OCI-LY7 (cell line): Measurements from ENCODE around the gene COL4A4. TPM values are rescaled to one million over a fixed set of nuclear protein-coding genes. Genes with fewer than 3 reads are reported as not detected.
"Not testable (repeated sequence)": the region's sequence is repeated elsewhere in the genome, so short reads cannot be mapped to it uniquely, and the experiment has no call there.

Experiments used
- BruUV-seq: library from RNA; stranded (reverse); fragments of 400-500 nt; replicated peaks from 2 replicates; lab custom pipeline; 2021; lab: Mats Ljungman, UMichigan
- CTCF ChIA-PET: fragments of 300-600 bp; sonication (Branson Sonifier 250); formaldehyde crosslinking; loops from one replicate; lab custom pipeline; 2022; ENCODE audit warnings: antibody characterized with exemption; ENCODE audit not compliant: unreplicated experiment; lab: Charles Lee
- POLR2A ChIA-PET: fragments of 300-600 bp; sonication (Branson Sonifier 250); formaldehyde crosslinking; loops from one replicate; lab custom pipeline; 2022; ENCODE audit warnings: antibody characterized with exemption; lab: Charles Lee
- DNase-seq: peaks from one replicate; pipeline ENCODE4 v3.0.0-alpha.2; 2015; ENCODE audit warnings: low spot score
- H2AFZ ChIP-seq: fragments of 200-600 bp; sonication (generic), shearing (Covaris generic); 2 replicates; pipeline ENCODE4 v1.6.1; 2014; ENCODE audit warnings: mild to moderate bottlenecking, antibody characterized with exemption, low read length, moderate library complexity
- H3K27ac ChIP-seq: fragments of 200-600 bp; sonication (generic); 2 replicates; pipeline ENCODE4 v1.5.1; 2014; ENCODE audit warnings: mixed run types, low read depth, mild to moderate bottlenecking, moderate library complexity, low read length, inconsistent platforms; ENCODE audit not compliant: poor library complexity, severe bottlenecking
- H3K36me3 ChIP-seq: fragments of 200-600 bp; sonication (generic); 2 replicates; pipeline ENCODE4 v1.6.1; 2014; ENCODE audit warnings: mild to moderate bottlenecking, antibody characterized with exemption, low read length, moderate library complexity, mixed read lengths; ENCODE audit not compliant: insufficient read depth
- H3K4me1 ChIP-seq: fragments of 200-600 bp; sonication (generic); 2 replicates; pipeline ENCODE4 v1.5.1; 2014; ENCODE audit warnings: mild to moderate bottlenecking, low read length; ENCODE audit not compliant: insufficient read depth, poor library complexity, severe bottlenecking
- H3K4me2 ChIP-seq: fragments of 200-600 bp; sonication (generic); 2 replicates; pipeline ENCODE4 v1.6.1; 2014; ENCODE audit warnings: mild to moderate bottlenecking, low read length
- H3K4me3 ChIP-seq: fragments of 200-600 bp; sonication (generic); 2 replicates; pipeline ENCODE4 v1.5.1; 2014; ENCODE audit warnings: mild to moderate bottlenecking, low read depth, low read length; ENCODE audit not compliant: poor library complexity, severe bottlenecking
- H3K79me2 ChIP-seq: fragments of 200-600 bp; sonication (generic); 2 replicates; pipeline ENCODE4 v1.6.1; 2016; ENCODE audit warnings: low read depth, mild to moderate bottlenecking, low read length, moderate library complexity, mixed read lengths; ENCODE audit not compliant: insufficient read depth
- H3K9me2 ChIP-seq: fragments of 200-600 bp; sonication (generic); 2 replicates; pipeline ENCODE4 v1.6.1; 2016; ENCODE audit warnings: mild to moderate bottlenecking, low read length, mixed read lengths; ENCODE audit not compliant: insufficient read depth
- H3K9me3 ChIP-seq: fragments of 200-600 bp; sonication (generic); 2 replicates; pipeline ENCODE4 v1.6.1; 2014; ENCODE audit warnings: mild to moderate bottlenecking, mixed run types, low read length, mixed read lengths
- H4K20me1 ChIP-seq: fragments of 200-600 bp; sonication (generic); 2 replicates; pipeline ENCODE4 v1.6.1; 2014; ENCODE audit warnings: mild to moderate bottlenecking, antibody characterized with exemption, low read length, moderate library complexity, mixed read lengths; ENCODE audit not compliant: insufficient read depth
- CTCF ChIP-seq: fragments of 200-600 bp; sonication (generic); conservative IDR thresholded peaks from 2 replicates; pipeline ENCODE4 v1.5.1; 2014; ENCODE audit warnings: mild to moderate bottlenecking, antibody characterized with exemption, low read length, moderate library complexity, mixed read lengths
- EZH2phosphoT487 ChIP-seq: fragments of 200-600 bp; sonication (generic); IDR thresholded peaks from 2 replicates; pipeline ENCODE4 v1.6.1; 2018; ENCODE audit warnings: low read depth, borderline replicate concordance, mild to moderate bottlenecking, mixed run types, antibody characterized with exemption, low read length, moderate library complexity, mixed read lengths
- intact Hi-C: fragments of 100-400 bp; cut with micrococcal nuclease; formaldehyde crosslinking; loops from one replicate; pipeline ENCODE4 v1.10.0; 2022; ENCODE audit not compliant: unreplicated experiment
- total RNA-seq, 2 experiments: library from RNA; depleted of rRNA in 1 of 2; stranded (reverse); fragments of >200 nt in 1 of 2; shearing (Covaris generic) in 1 of 2; gene quantifications; 2 replicates each; pipeline ENCODE4 v1.2.3, GENCODE V29; 2014 to 2022

Gene COL4A4
- total RNA-seq, 2 experiments from 2014 or later, result 0.16 to 7.0 TPM

- Histone ChIP-seq H3K4me3 (no peak overlapping the region), H3K9me2 (no peaks in the 10 kb centered on the region), H3K4me2 (no peak overlapping the region), H3K9me3 (no peaks in the 10 kb centered on the region), H3K4me1 (no peaks in the 10 kb centered on the region), H3K36me3 (no peaks in the 10 kb centered on the region), H2AFZ (no peak overlapping the region), H3K27ac (no peak overlapping the region), H3K79me2 (no peaks in the 10 kb centered on the region), H4K20me1 (no peaks in the 10 kb centered on the region)
- intact Hi-C loops, result no loop called here
- no TSS peak for BruUV-seq
- POLR2A ChIA-PET, result no interaction called here
- no peak for DNase-seq
- no peak for TF ChIP-seq CTCF
- TF ChIP-seq EZH2phosphoT487, result no peak
- CTCF ChIA-PET, result no interaction called here
Observed at GRCh38 chr2:227179988-227180685, 16.1 kb upstream of the COL4A4 start.

GRCh38 chr2:227177592-227178336 lies 13.8 kb upstream of the COL4A4 start:
- POLR2A ChIA-PET, result interaction anchor here (0.7 kb wide), 1 partner anchor 8 kb away, joined by 4 read pairs; no protein-coding TSS in a partner anchor
- no peak overlapping the region for H3K4me2 ChIP-seq

GRCh38 chr2:227171779-227172178 lies 7.8 kb upstream of the COL4A4 start:
- H3K4me3 ChIP-seq, H3K4me1 ChIP-seq, POLR2A ChIA-PET, H3K36me3 ChIP-seq, H3K9me2 ChIP-seq, DNase-seq, H3K27ac ChIP-seq, BruUV-seq, H3K79me2 ChIP-seq, intact Hi-C loops, H2AFZ ChIP-seq, H3K4me2 ChIP-seq, H4K20me1 ChIP-seq, H3K9me3 ChIP-seq, CTCF ChIA-PET: not testable (repeated sequence)

More at GRCh38 chr2:227177592-227178336, 13.8 kb upstream of the COL4A4 start:
- no peak for TF ChIP-seq CTCF
- no peak for TF ChIP-seq EZH2phosphoT487
- Histone ChIP-seq H3K27ac (no peak overlapping the region), H3K36me3 (no peaks in the 10 kb centered on the region), H2AFZ (no peak overlapping the region), H3K79me2 (no peaks in the 10 kb centered on the region), H3K4me3 (no peak overlapping the region), H3K4me1 (no peaks in the 10 kb centered on the region), H4K20me1 (no peaks in the 10 kb centered on the region), H3K9me3 (no peaks in the 10 kb centered on the region), H3K9me2 (no peaks in the 10 kb centered on the region)
- BruUV-seq, result no TSS peak
- CTCF ChIA-PET, result no interaction called here
- DNase-seq, result no peak
- intact Hi-C loops, result no loop called here
